Mesenchymal stem cell (in vitro differentiated cells and primary cell): ENCODE measurements around the gene SAFB2.
A peak's percentile ranks its signal among the peaks of the same experiment; 100 is the strongest.

ENCODE experiments used
- DNase-seq: peaks from one replicate; pipeline ENCODE4 v3.0.0-alpha.2; 2013
- H2AFZ ChIP-seq: one replicate; pipeline ENCODE4 v1.6.1; 2013; ENCODE audit warnings: low read depth, mild to moderate bottlenecking, control low read depth, inconsistent platforms, low read length, moderate library complexity
- H2AK5ac ChIP-seq: 2 replicates; pipeline ENCODE4 v1.6.1; 2013; ENCODE audit warnings: low read length, moderate library complexity, mild to moderate bottlenecking, inconsistent platforms; ENCODE audit not compliant: severe bottlenecking
- H2BK120ac ChIP-seq: one replicate; pipeline ENCODE4 v1.6.1; 2013; ENCODE audit warnings: low read depth, mild to moderate bottlenecking, inconsistent platforms, low read length, moderate library complexity
- H2BK12ac ChIP-seq, 2 experiments: one replicate each; pipeline ENCODE4 v1.6.1; 2013; ENCODE audit warnings: inconsistent platforms in 2 of 2, low read length in 2 of 2, mild to moderate bottlenecking in 2 of 2, moderate library complexity in 2 of 2, control low read depth in 1 of 2
- H2BK15ac ChIP-seq: one replicate; pipeline ENCODE4 v1.6.1; 2013; ENCODE audit warnings: mild to moderate bottlenecking, low read depth, inconsistent platforms; ENCODE audit not compliant: poor library complexity, severe bottlenecking
- H2BK5ac ChIP-seq: 2 replicates; pipeline ENCODE4 v1.6.1; 2013; ENCODE audit warnings: low read depth, mild to moderate bottlenecking, low read length, control low read depth, inconsistent platforms; ENCODE audit not compliant: poor library complexity, severe bottlenecking
- H3K14ac ChIP-seq, 2 experiments: one replicate each; pipeline ENCODE4 v1.6.1; 2013; ENCODE audit warnings: inconsistent platforms in 2 of 2, low read length in 2 of 2, control low read depth in 1 of 2, mild to moderate bottlenecking in 1 of 2, moderate library complexity in 1 of 2
- H3K18ac ChIP-seq, 2 experiments: one replicate each; pipeline ENCODE4 v1.6.1; 2013; ENCODE audit warnings: inconsistent platforms in 2 of 2, low read length in 2 of 2, control low read depth in 1 of 2, low read depth in 1 of 2, mild to moderate bottlenecking in 1 of 2
- H3K23ac ChIP-seq, 2 experiments: one replicate each; pipeline ENCODE4 v1.6.1; 2013; ENCODE audit warnings: inconsistent platforms in 2 of 2, low read length in 2 of 2, mild to moderate bottlenecking in 2 of 2, moderate library complexity in 2 of 2, control low read depth in 1 of 2
- H3K27ac ChIP-seq: 2 replicates; pipeline ENCODE4 v1.5.1; 2013; ENCODE audit warnings: mild to moderate bottlenecking, moderate library complexity, low read length, control low read depth, inconsistent platforms; ENCODE audit not compliant: poor library complexity, severe bottlenecking
- H3K27me3 ChIP-seq, 2 experiments: 2 replicates each; pipeline versions ENCODE4 v1.6.1 to v1.7.0; 2013; ENCODE audit warnings: low read length in 2 of 2, mild to moderate bottlenecking in 2 of 2, moderate library complexity in 2 of 2, control low read depth in 1 of 2, inconsistent platforms in 1 of 2; ENCODE audit not compliant: control insufficient read depth in 1 of 2, insufficient read depth in 1 of 2
- H3K36me3 ChIP-seq, 2 experiments: 2 replicates each; pipeline versions ENCODE4 v1.6.1 to v1.7.0; 2013; ENCODE audit warnings: low read length in 2 of 2, control low read depth in 1 of 2, inconsistent platforms in 1 of 2, low read depth in 1 of 2, mild to moderate bottlenecking in 1 of 2; ENCODE audit not compliant: insufficient read depth in 2 of 2, control insufficient read depth in 1 of 2
- H3K4ac ChIP-seq, 2 experiments: one replicate each; pipeline ENCODE4 v1.6.1; 2013; ENCODE audit warnings: inconsistent platforms in 2 of 2, low read length in 2 of 2, mild to moderate bottlenecking in 2 of 2, moderate library complexity in 2 of 2, control low read depth in 1 of 2, low read depth in 1 of 2
- H3K4me1 ChIP-seq: 2 replicates; pipeline ENCODE4 v1.6.1; 2013; ENCODE audit warnings: low read depth, low read length, control low read depth; ENCODE audit not compliant: control insufficient read depth, insufficient read depth
- H3K4me2 ChIP-seq: 2 replicates; pipeline ENCODE4 v1.6.1; 2013; ENCODE audit warnings: low read length, mild to moderate bottlenecking, inconsistent platforms; ENCODE audit not compliant: poor library complexity, severe bottlenecking
- H3K4me3 ChIP-seq, 2 experiments: 2 replicates each; pipeline versions ENCODE4 v1.5.1 to v1.7.0; 2013; ENCODE audit warnings: low read length in 2 of 2, mild to moderate bottlenecking in 2 of 2, control low read depth in 1 of 2, low read depth in 1 of 2; ENCODE audit not compliant: insufficient read depth in 1 of 2
- H3K79me1 ChIP-seq: replicated peaks from 2 replicates; pipeline ENCODE4 v1.6.1; 2013; ENCODE audit warnings: mild to moderate bottlenecking, control low read depth, low read length, inconsistent platforms; ENCODE audit not compliant: poor library complexity, severe bottlenecking
- H3K9ac ChIP-seq: 2 replicates; pipeline ENCODE4 v1.7.0; 2013; ENCODE audit warnings: mild to moderate bottlenecking, low read length, moderate library complexity
- H3K9me3 ChIP-seq: 2 replicates; pipeline ENCODE4 v1.7.0; 2013; ENCODE audit warnings: mild to moderate bottlenecking, low read length; ENCODE audit not compliant: control insufficient read depth
- H4K8ac ChIP-seq: one replicate; pipeline ENCODE4 v1.6.1; 2013; ENCODE audit warnings: inconsistent platforms, mild to moderate bottlenecking, low read length, moderate library complexity
- H4K91ac ChIP-seq: one replicate; pipeline ENCODE4 v1.6.1; 2013; ENCODE audit warnings: mild to moderate bottlenecking, low read length, inconsistent platforms
- WGBS: methylation state at CpG from one replicate; pipeline ENCODE4 v1.1.7; 2013; ENCODE audit warnings: mixed read lengths; 5-methylcytosine and 5-hydroxymethylcytosine counted together

The SAFB2 gene

DNA sequence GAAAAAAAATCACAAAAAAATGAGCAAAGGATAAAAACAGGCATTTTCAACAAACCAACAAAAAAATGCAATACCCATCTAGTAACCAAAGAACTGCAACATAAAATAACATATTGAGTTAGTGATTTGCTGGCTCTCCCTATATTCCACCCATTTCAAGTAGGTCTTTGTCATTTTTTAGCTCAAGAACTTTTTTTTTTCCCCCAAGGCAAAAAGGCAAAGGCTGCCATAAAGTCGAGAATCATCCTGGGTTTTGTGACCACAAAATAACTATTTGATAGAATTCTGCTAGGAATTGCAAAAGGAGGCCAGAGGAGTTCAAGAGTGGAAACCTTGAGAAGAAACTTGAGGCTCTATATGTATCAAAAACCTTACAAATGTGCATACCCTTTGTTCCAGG lies 5.5 kb downstream of the SAFB2 start:
- Histone ChIP-seq H3K18ac (no peak overlapping the region), H3K4me2 (no peak overlapping the region), H2BK12ac (no peak overlapping the region), H2BK120ac (no peak overlapping the region), H3K4me3 (no peak overlapping the region), H3K9me3 (no peaks in the 10 kb centered on the region), H3K9ac (no peak overlapping the region), H2AK5ac (no peak overlapping the region), H4K8ac (no peak overlapping the region), H3K4me1 (peaks cover 9% of the 10 kb centered on the region), H2BK5ac (no peak overlapping the region), H3K14ac (no peak overlapping the region), H3K23ac (no peak overlapping the region), H4K91ac (no peak overlapping the region), H2AFZ (no peak overlapping the region), H2BK15ac (no peak overlapping the region), H3K4ac (no peak overlapping the region), H3K36me3 (peaks cover 39 to 80% of the 10 kb centered on the region in 2 experiments), H3K79me1 (peaks cover 32% of the 10 kb centered on the region), H3K27ac (no peak overlapping the region), H3K27me3 (no peaks in the 10 kb centered on the region)
- no peak for DNase-seq
- WGBS, result 100% methylated on average over 1 of the region's 1 CpG

DNA sequence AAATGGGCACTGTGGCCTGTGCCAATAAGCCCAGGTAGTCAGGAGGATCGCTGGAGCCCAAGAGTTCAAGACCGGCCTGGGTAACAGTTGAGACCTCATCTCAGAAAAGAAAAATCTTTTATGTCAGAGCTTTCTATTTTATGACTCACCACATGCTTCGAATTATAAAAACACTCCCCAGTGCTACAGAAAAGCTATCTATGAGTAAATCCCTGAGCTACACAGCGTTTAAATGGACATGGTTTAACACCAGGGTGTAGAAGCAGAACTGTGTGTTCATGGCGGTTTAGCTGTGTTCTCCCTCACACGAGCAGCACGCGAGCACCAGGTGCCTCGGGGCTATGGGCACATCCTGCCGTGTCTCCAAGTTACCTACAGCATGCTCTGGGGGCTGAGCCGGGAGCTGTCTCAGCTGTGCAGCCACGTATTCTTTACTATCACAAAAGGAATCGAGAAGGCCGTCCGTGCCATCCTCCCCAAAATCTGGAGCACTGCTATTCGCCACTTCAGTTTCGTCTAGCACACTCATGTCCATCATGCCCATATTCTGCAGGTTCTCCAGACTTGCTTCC lies 6.7 kb downstream of the SAFB2 start:
- H3K36me3 ChIP-seq, result peaks cover 39 to 82% of the 10 kb centered on the region in 2 experiments
- H2BK15ac ChIP-seq, result no peak overlapping the region
- H3K4ac ChIP-seq, result no peak overlapping the region
- no peak overlapping the region for H3K9ac ChIP-seq
- H2BK5ac ChIP-seq, result no peak overlapping the region
- 97% methylated on average over 17 of the region's 17 CpGs for WGBS
- H3K18ac ChIP-seq, result no peak overlapping the region
- no peak overlapping the region for H4K8ac ChIP-seq
- H3K4me3 ChIP-seq, result no peak overlapping the region
- no peak overlapping the region for H2BK120ac ChIP-seq
- no peak overlapping the region for H3K4me2 ChIP-seq
- DNase-seq, result no peak
- H3K27ac ChIP-seq, result peak overlapping the region; percentile 19
- no peak overlapping the region for H2BK12ac ChIP-seq
- H3K4me1 ChIP-seq, result peaks cover 5% of the 10 kb centered on the region
- no peaks in the 10 kb centered on the region for H3K27me3 ChIP-seq
- no peak overlapping the region for H2AFZ ChIP-seq
- H3K14ac ChIP-seq, result no peak overlapping the region
- H3K23ac ChIP-seq, result no peak overlapping the region
- no peak overlapping the region for H2AK5ac ChIP-seq
- no peak overlapping the region for H4K91ac ChIP-seq
- H3K79me1 ChIP-seq, result peaks cover 36% of the 10 kb centered on the region
- no peaks in the 10 kb centered on the region for H3K9me3 ChIP-seq

DNA sequence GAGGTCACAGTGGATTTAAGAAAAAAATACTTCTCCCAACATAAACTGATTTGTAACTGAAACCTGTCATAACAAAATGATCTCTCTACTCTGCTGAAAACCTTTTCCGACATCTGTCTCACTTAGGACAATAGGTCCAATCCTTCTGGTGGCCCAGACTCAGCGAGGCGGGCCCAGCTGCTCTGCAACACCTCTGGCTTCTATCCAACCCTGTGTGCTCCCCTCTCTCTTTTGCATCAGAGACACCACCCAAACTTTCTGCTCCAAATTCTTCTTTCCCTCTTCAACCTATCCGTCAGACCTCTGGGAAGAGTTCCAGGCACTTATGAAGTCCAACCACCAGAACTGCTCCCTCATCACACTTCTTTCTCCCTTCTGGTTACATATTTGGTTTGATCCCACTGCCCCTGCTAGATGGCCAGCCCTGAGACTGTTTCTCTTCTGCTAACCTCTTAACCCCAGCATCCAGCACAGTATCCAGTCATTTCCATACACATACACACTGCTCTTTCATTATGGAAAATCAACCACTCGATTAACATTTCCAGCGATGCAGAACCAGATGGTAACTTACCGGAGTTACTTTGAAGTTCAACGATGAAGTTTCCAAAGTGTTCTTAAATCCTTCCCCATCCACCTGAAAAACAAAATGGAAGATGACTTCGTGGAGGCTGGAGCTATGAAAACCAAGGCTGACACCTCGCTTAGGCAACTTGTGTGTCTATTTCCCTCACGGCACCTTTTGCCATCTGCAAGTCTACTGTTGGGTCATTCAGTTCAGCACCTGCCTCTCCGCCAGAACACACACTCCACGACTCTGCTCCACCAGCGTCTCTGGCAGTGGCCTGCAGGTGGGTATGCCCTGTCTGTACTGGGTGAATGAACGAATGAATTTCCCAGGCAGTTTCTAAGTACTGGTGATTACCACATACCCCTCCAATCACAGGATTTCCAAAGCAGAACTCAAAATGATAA lies 9.4 kb downstream of the SAFB2 start:
- peaks cover 5% of the 10 kb centered on the region for H3K4me1 ChIP-seq
- H2BK15ac ChIP-seq, result no peak overlapping the region
- no peaks in the 10 kb centered on the region for H3K9me3 ChIP-seq
- no peak overlapping the region for H4K91ac ChIP-seq
- H2BK5ac ChIP-seq, result no peak overlapping the region
- H2AFZ ChIP-seq, result no peak overlapping the region
- no peak overlapping the region for H3K18ac ChIP-seq
- no peaks in the 10 kb centered on the region for H3K27me3 ChIP-seq
- no peak overlapping the region for H2BK12ac ChIP-seq
- H3K9ac ChIP-seq, result no peak overlapping the region
- H2AK5ac ChIP-seq, result no peak overlapping the region
- H3K27ac ChIP-seq, result no peak overlapping the region
- H3K4ac ChIP-seq, result no peak overlapping the region
- no peak overlapping the region for H3K14ac ChIP-seq
- no peak overlapping the region for H2BK120ac ChIP-seq
- no peak overlapping the region for H4K8ac ChIP-seq
- no peak overlapping the region for H3K4me2 ChIP-seq
- no peak for DNase-seq
- no peak overlapping the region for H3K23ac ChIP-seq
- peaks cover 55 to 84% of the 10 kb centered on the region in 2 experiments for H3K36me3 ChIP-seq
- 96% methylated on average over 15 of the region's 15 CpGs for WGBS
- H3K79me1 ChIP-seq, result peaks cover 39% of the 10 kb centered on the region
- H3K4me3 ChIP-seq, result no peak overlapping the region

DNA sequence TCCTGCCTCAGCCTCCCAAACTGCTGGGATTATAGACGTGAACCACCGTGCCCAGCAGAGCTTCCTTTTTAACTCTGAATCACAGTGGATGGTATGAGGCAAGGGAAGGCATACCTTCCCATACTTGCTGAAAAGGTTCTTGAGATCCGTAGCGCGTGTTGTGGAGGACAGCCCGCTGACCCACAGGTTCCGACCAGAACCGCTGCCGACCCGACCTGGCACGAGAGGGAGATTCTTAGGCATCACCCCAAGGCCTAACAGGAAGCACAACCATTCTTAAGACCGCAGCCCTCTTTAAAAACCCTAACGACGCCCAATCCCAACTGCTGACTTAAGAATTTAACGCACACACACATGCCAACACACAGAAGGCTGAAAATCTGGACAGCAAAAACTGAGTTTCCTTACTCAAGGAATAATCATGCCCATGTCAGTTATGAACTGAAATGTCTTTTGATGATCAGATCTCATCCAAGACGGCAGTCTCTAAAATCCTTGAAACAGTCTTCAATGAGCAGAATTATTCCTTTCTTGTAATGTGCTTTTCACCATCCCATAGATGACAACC lies 12.6 kb downstream of the SAFB2 start:
- H3K9me3 ChIP-seq, result no peaks in the 10 kb centered on the region
- H3K4ac ChIP-seq, result no peak overlapping the region
- H4K91ac ChIP-seq, result no peak overlapping the region
- peaks cover 53 to 87% of the 10 kb centered on the region in 2 experiments for H3K36me3 ChIP-seq
- no peak overlapping the region for H3K9ac ChIP-seq
- no peak overlapping the region for H3K14ac ChIP-seq
- H3K4me1 ChIP-seq, result no peaks in the 10 kb centered on the region
- H2BK12ac ChIP-seq, result no peak overlapping the region
- H3K4me3 ChIP-seq, result no peak overlapping the region
- H2BK120ac ChIP-seq, result no peak overlapping the region
- DNase-seq, result no peak
- H3K18ac ChIP-seq, result no peak overlapping the region
- 98% methylated on average over 16 of the region's 16 CpGs for WGBS
- no peak overlapping the region for H3K23ac ChIP-seq
- no peaks in the 10 kb centered on the region for H3K27me3 ChIP-seq
- no peak overlapping the region for H2BK5ac ChIP-seq
- H2BK15ac ChIP-seq, result no peak overlapping the region
- peaks cover 45% of the 10 kb centered on the region for H3K79me1 ChIP-seq
- H3K4me2 ChIP-seq, result no peak overlapping the region
- no peak overlapping the region for H2AFZ ChIP-seq
- H2AK5ac ChIP-seq, result no peak overlapping the region
- no peak overlapping the region for H3K27ac ChIP-seq
- no peak overlapping the region for H4K8ac ChIP-seq
